Liver (tissue), 9 donors: Measurements from ENCODE around the gene CCSAP. TPM values are rescaled to one million over a fixed set of nuclear protein-coding genes. Genes with fewer than 3 reads are reported as not detected.

ENCODE experiments used
- DNase-seq: peaks from one replicate; pipeline ENCODE4 v3.0.0-alpha.2; 2017; ENCODE audit warnings: low spot score
- H3K27ac ChIP-seq, 2 donors: one replicate each; pipeline ENCODE4 v1.7.0; 2013; ENCODE audit warnings: inconsistent platforms in 2 of 2, low read length in 2 of 2, control low read depth in 1 of 2, low read depth in 1 of 2, mild to moderate bottlenecking in 1 of 2
- H3K27me3 ChIP-seq, 4 donors: one replicate each; pipeline versions ENCODE4 v1.6.1 to v1.7.0; 2013; ENCODE audit warnings: low read length in 3 of 4, inconsistent platforms in 1 of 4, mild to moderate bottlenecking in 1 of 4, moderate library complexity in 1 of 4; ENCODE audit not compliant: control insufficient read depth in 4 of 4, insufficient read depth in 4 of 4
- H3K36me3 ChIP-seq, 4 donors: one replicate each; pipeline versions ENCODE4 v1.6.1 to v1.7.0; 2013; ENCODE audit warnings: low read length in 3 of 4, mild to moderate bottlenecking in 3 of 4, low read depth in 1 of 4, moderate library complexity in 1 of 4; ENCODE audit not compliant: control insufficient read depth in 4 of 4, insufficient read depth in 3 of 4
- H3K4me1 ChIP-seq, 4 donors: one replicate each; pipeline versions ENCODE4 v1.6.1 to v1.7.0; 2013; ENCODE audit warnings: low read length in 3 of 4, mild to moderate bottlenecking in 3 of 4, moderate library complexity in 1 of 4; ENCODE audit not compliant: control insufficient read depth in 4 of 4, insufficient read depth in 4 of 4
- H3K4me3 ChIP-seq, 3 donors: one replicate each; pipeline versions ENCODE4 v1.6.1 to v1.7.0; 2013; ENCODE audit warnings: low read length in 3 of 3, control low read depth in 1 of 3, low read depth in 1 of 3, mild to moderate bottlenecking in 1 of 3
- H3K9ac ChIP-seq, 2 donors: one replicate each; pipeline ENCODE4 v1.7.0; 2013; ENCODE audit warnings: low read length in 2 of 2, mild to moderate bottlenecking in 2 of 2, moderate library complexity in 2 of 2, control low read depth in 1 of 2, low read depth in 1 of 2
- H3K9me3 ChIP-seq, 4 donors: one replicate each; pipeline versions ENCODE4 v1.6.1 to v1.7.0; 2013; ENCODE audit warnings: low read length in 3 of 4; ENCODE audit not compliant: control insufficient read depth in 4 of 4
- ATF3 ChIP-seq: IDR thresholded peaks from 2 replicates; pipeline ENCODE4 v1.6.1; 2016; ENCODE audit warnings: antibody characterized with exemption
- EGR1 ChIP-seq, 2 donors: IDR thresholded peaks; 2 replicates each; pipeline ENCODE4 v1.6.1; 2016 to 2018; ENCODE audit warnings: antibody characterized with exemption in 2 of 2, low read depth in 2 of 2
- FOXA1 ChIP-seq: IDR thresholded peaks from 2 replicates; pipeline ENCODE4 v1.6.1; 2016; ENCODE audit warnings: antibody characterized with exemption
- FOXA2 ChIP-seq: IDR thresholded peaks from 2 replicates; pipeline ENCODE4 v1.6.1; 2016; ENCODE audit warnings: antibody characterized with exemption
- GABPA ChIP-seq, 2 donors: IDR thresholded peaks in 1 of 2; conservative IDR thresholded peaks in 1 of 2; 2 replicates each; pipeline ENCODE4 v1.6.1; 2016; ENCODE audit warnings: antibody characterized with exemption in 2 of 2, mild to moderate bottlenecking in 1 of 2, moderate library complexity in 1 of 2
- JUND ChIP-seq, 2 donors: IDR thresholded peaks; 2 replicates each; pipeline ENCODE4 v1.6.1; 2016; ENCODE audit warnings: antibody characterized with exemption in 2 of 2
- MAX ChIP-seq: IDR thresholded peaks from 2 replicates; pipeline ENCODE4 v1.6.1; 2016; ENCODE audit warnings: antibody characterized with exemption
- RAD21 ChIP-seq, 2 donors: IDR thresholded peaks; 2 replicates each; pipeline ENCODE4 v1.6.1; 2016; ENCODE audit warnings: antibody characterized with exemption in 2 of 2, mild to moderate bottlenecking in 2 of 2
- REST ChIP-seq: IDR thresholded peaks from 2 replicates; pipeline ENCODE4 v1.6.1; 2016; ENCODE audit warnings: antibody characterized with exemption, mild to moderate bottlenecking
- SP1 ChIP-seq: IDR thresholded peaks from 2 replicates; pipeline ENCODE4 v1.6.1; 2018; ENCODE audit warnings: antibody characterized with exemption, mild to moderate bottlenecking
- YY1 ChIP-seq: IDR thresholded peaks from 2 replicates; pipeline ENCODE4 v1.6.1; 2016; ENCODE audit warnings: antibody characterized with exemption, mild to moderate bottlenecking
- ZBTB33 ChIP-seq: IDR thresholded peaks from 2 replicates; pipeline ENCODE4 v1.6.1; 2016; ENCODE audit warnings: antibody characterized with exemption
- WGBS: extraction: QIAGEN DNeasy Blood & Tissue Kit; methylation state at CpG from one replicate; pipeline ENCODE4 v1.1.7; 2013; 5-methylcytosine and 5-hydroxymethylcytosine counted together
- polyA plus RNA-seq, 2 donors: library from polyadenylated mRNA; stranded (reverse) in 1 of 2; unstranded in 1 of 2; fragments of 200-250 nt in 1 of 2; fragments of >200 nt in 1 of 2; fragmentation: Nextera tagmentation in 1 of 2; extraction: Ambion mirVana in 1 of 2; gene quantifications; one replicate each; pipeline versions ENCODE4 v1.2.1 to v1.2.3, GENCODE V29; 2013 to 2015
- total RNA-seq, 2 donors: library from RNA; depleted of rRNA; stranded (reverse); fragments of >200 nt; gene quantifications; one replicate each; pipeline ENCODE4 v1.2.3, GENCODE V29; 2014
- donor health status: healthy.
- donor health status: healthy.
- donor health status: healthy.
- donor health status: healthy.
- donor health status: healthy.

CCSAP gene
- total and polyA plus RNA-seq, 4 donors = 0.77 to 4.6 (median 1.7) TPM

- whole genome bisulfite sequencing = 68% methylated on average over 10 of the region's 10 CpGs
- Histone ChIP-seq H3K4me1 (peaks cover 0 to 27% (median 13%) of the 10 kb centered on the region in 4 donors), H3K27me3 (no peaks in the 10 kb centered on the region), H3K9ac (no peak overlapping the region), H3K4me3 (no peak overlapping the region), H3K36me3 (peaks cover 0 to 9% (median 5%) of the 10 kb centered on the region in 4 donors), H3K9me3 (no peaks in the 10 kb centered on the region), H3K27ac (peak overlapping the region in 1 of 2 donors; percentile 3)
- TF ChIP-seq JUND (IDR thresholded peaks at IDR 0.05) = no peak
- DNase-seq = no peak
Measured at GRCh38 chr1:229325853-229326487, 16.9 kb downstream of the CCSAP start.

- Histone ChIP-seq H3K9ac (no peak overlapping the region), H3K9me3 (no peaks in the 10 kb centered on the region), H3K4me3 (no peak overlapping the region), H3K36me3 (peaks cover 0 to 9% (median 5%) of the 10 kb centered on the region in 4 donors), H3K4me1 (peaks cover 0 to 27% (median 13%) of the 10 kb centered on the region in 4 donors), H3K27me3 (no peaks in the 10 kb centered on the region), H3K27ac (peak overlapping the region in 1 of 2 donors; percentile 3)
- TF ChIP-seq REST (no peak), MAX (no peak), FOXA1 (no peak), EGR1 (IDR thresholded peaks at IDR 0.05; ENCODE audit: low read depth in 2 of 2) (no peak), ZBTB33 (no peak), RAD21 (IDR thresholded peaks at IDR 0.05) (no peak), SP1 (no peak), ATF3 (no peak), FOXA2 (no peak), JUND (IDR thresholded peaks at IDR 0.05) (no peak), GABPA (IDR thresholded peaks at IDR 0.05 in 1 of 2, conservative IDR thresholded peaks at IDR 0.05 in 1 of 2) (no peak), YY1 (no peak)
- WGBS = 86% methylated on average over 2 of the region's 2 CpGs
- no peak for DNase-seq
Measured at GRCh38 chr1:229325401-229325800, 17.4 kb downstream of the CCSAP start.
